GM19372 (cell line): ENCODE measurements around the gene KRTCAP2.
"Not testable (repeated sequence)": the region's sequence is repeated elsewhere in the genome, so short reads cannot be mapped to it uniquely, and the experiment has no call there.

Source experiments
- ATAC-seq: cut with Tn5 transposase; IDR thresholded peaks from one replicate; pipeline ENCODE4 v1.9.1; 2021; ENCODE audit warnings: mild to moderate bottlenecking, low read depth, moderate library complexity; ENCODE audit not compliant: unreplicated experiment

KRTCAP2 gene

GRCh38 chr1:155170806-155171205 lies 2.3 kb downstream of the KRTCAP2 start:
- no peak for ATAC-seq

- no peak for ATAC-seq
These were observed 2.9 kb downstream of the KRTCAP2 start for GRCh38 chr1:155170101-155170785.

GRCh38 chr1:155169541-155169940 lies 3.6 kb downstream of the KRTCAP2 start:
- no peak for ATAC-seq

- no peak for ATAC-seq
These were observed 4.5 kb downstream of the KRTCAP2 start for GRCh38 chr1:155168456-155169210.

- not testable (repeated sequence) for ATAC-seq
These were observed 5.0 kb downstream of the KRTCAP2 start for GRCh38 chr1:155168105-155168445.

- ATAC-seq: no peak
These were observed 5.7 kb downstream of the KRTCAP2 start for GRCh38 chr1:155167166-155168104.

- no peak for ATAC-seq
These were observed 6.5 kb downstream of the KRTCAP2 start for GRCh38 chr1:155166471-155167165.

GRCh38 chr1:155166051-155166470 lies 7.0 kb downstream of the KRTCAP2 start:
- no peak for ATAC-seq

- not testable (repeated sequence) for ATAC-seq
These were observed 8.5 kb downstream of the KRTCAP2 start for GRCh38 chr1:155164625-155165024.

GRCh38 chr1:155163785-155164184 lies 9.3 kb downstream of the KRTCAP2 start:
- ATAC-seq: not testable (repeated sequence)

- ATAC-seq: not testable (repeated sequence)
These were observed 10.5 kb downstream of the KRTCAP2 start for GRCh38 chr1:155162631-155163030.

- ATAC-seq: no peak
These were observed 13.0 kb downstream of the KRTCAP2 start for GRCh38 chr1:155160128-155160527.

- ATAC-seq: no peak
These were observed 14.1 kb downstream of the KRTCAP2 start for GRCh38 chr1:155158991-155159390.

GRCh38 chr1:155155996-155156643 lies 17.0 kb downstream of the KRTCAP2 start:
- ATAC-seq: not testable (repeated sequence)

- ATAC-seq: no peak
These were observed 27.6 kb downstream of the KRTCAP2 start for GRCh38 chr1:155145491-155145890.

GRCh38 chr1:155141749-155142148 lies 31.4 kb downstream of the KRTCAP2 start:
- no peak for ATAC-seq

- no peak for ATAC-seq
These were observed 32.5 kb downstream of the KRTCAP2 start for GRCh38 chr1:155140630-155140953.

- ATAC-seq: peak; percentile 59
These were observed 33.0 kb downstream of the KRTCAP2 start, which contains the start of gene DPM3 for GRCh38 chr1:155139895-155140629. TSS of gene DPM3 (minus strand) at chr1:155140531. CDS start at chr1:155140240, 291 bp downstream.
